HT1080 (cell line): ENCODE results near the gene RPA3. TPM values are rescaled to one million over a fixed set of nuclear protein-coding genes. Genes with fewer than 3 reads are reported as not detected.
A peak's percentile ranks its signal among the peaks of the same experiment; 100 is the strongest.

ENCODE experiments used
- DNase-seq: peaks from one replicate; pipeline ENCODE4 v3.0.0-alpha.2; 2015; ENCODE audit warnings: low read depth
- total RNA-seq: library from RNA; depleted of rRNA; stranded (reverse); fragments of >200 nt; shearing (Covaris generic); gene quantifications from 2 replicates; pipeline ENCODE4 v1.2.3, GENCODE V29; 2014

The RPA3 gene
- total RNA-seq, 1 experiment from 2014 or later: 45.0 TPM

- DNase-seq: no peak
Measured at GRCh38 chr7:7654964-7655715, 63.3 kb downstream of the RPA3 start.

- no peak for DNase-seq
Measured at GRCh38 chr7:7653593-7654187, 64.7 kb downstream of the RPA3 start.

- no peak for DNase-seq
Measured at GRCh38 chr7:7652798-7653540, 65.4 kb downstream of the RPA3 start.

- no peak for DNase-seq
Measured at GRCh38 chr7:7651479-7651878, 66.9 kb downstream of the RPA3 start.

GRCh38 chr7:7650682-7651206 lies 67.7 kb downstream of the RPA3 start:
- no peak for DNase-seq

- DNase-seq: no peak
Measured at GRCh38 chr7:7647495-7648036, 70.8 kb downstream of the RPA3 start.

GRCh38 chr7:7642081-7642480 lies 76.3 kb downstream of the RPA3 start:
- no peak for DNase-seq

GRCh38 chr7:7641129-7641663 lies 77.2 kb downstream of the RPA3 start:
- no peak for DNase-seq

GRCh38 chr7:7640221-7641128 lies 77.9 kb downstream of the RPA3 start, which contains the start of gene UMAD1:
Gene UMAD1 (plus strand): TSS chr7:7640752. CDS start chr7:7673372, 32,620 bp downstream.
- DNase-seq: peak; percentile 99

GRCh38 chr7:7639847-7640220 lies 78.6 kb downstream of the RPA3 start:
- DNase-seq: no peak

- no peak for DNase-seq
Measured at GRCh38 chr7:7639421-7639820, 79.0 kb downstream of the RPA3 start.

- no peak for DNase-seq
Measured at GRCh38 chr7:7630626-7631329, 87.6 kb downstream of the RPA3 start.

- DNase-seq: no peak
Measured at GRCh38 chr7:7628476-7628875, 89.9 kb downstream of the RPA3 start.

- DNase-seq: no peak
Measured at GRCh38 chr7:7620644-7621210, 97.7 kb downstream of the RPA3 start.

GRCh38 chr7:7620236-7620635 lies 98.2 kb downstream of the RPA3 start:
- no peak for DNase-seq

- DNase-seq: no peak
Measured at GRCh38 chr7:7618410-7618809, 100.0 kb downstream of the RPA3 start.

- no peak for DNase-seq
Measured at GRCh38 chr7:7617550-7617949, 100.9 kb downstream of the RPA3 start.

GRCh38 chr7:7614018-7614741 lies 104.2 kb downstream of the RPA3 start:
- DNase-seq: no peak

GRCh38 chr7:7613210-7613609 lies 105.2 kb downstream of the RPA3 start:
- no peak for DNase-seq
